A172 (cell line): Measurements from ENCODE around the gene DYRK4. TPM values are rescaled to one million over a fixed set of nuclear protein-coding genes. Genes with fewer than 3 reads are reported as not detected.
"Not testable (repeated sequence)": the region's sequence is repeated elsewhere in the genome, so short reads cannot be mapped to it uniquely, and the experiment has no call there.

Source experiments
- DNase-seq: peaks from one replicate; pipeline ENCODE4 v3.0.0-alpha.2; 2015; ENCODE audit warnings: low spot score
- total RNA-seq: library from RNA; depleted of rRNA; stranded (reverse); fragments of >200 nt; shearing (Covaris generic); gene quantifications from 2 replicates; pipeline ENCODE4 v1.2.3, GENCODE V29; 2014; rRNA removed

The DYRK4 gene, protein sequence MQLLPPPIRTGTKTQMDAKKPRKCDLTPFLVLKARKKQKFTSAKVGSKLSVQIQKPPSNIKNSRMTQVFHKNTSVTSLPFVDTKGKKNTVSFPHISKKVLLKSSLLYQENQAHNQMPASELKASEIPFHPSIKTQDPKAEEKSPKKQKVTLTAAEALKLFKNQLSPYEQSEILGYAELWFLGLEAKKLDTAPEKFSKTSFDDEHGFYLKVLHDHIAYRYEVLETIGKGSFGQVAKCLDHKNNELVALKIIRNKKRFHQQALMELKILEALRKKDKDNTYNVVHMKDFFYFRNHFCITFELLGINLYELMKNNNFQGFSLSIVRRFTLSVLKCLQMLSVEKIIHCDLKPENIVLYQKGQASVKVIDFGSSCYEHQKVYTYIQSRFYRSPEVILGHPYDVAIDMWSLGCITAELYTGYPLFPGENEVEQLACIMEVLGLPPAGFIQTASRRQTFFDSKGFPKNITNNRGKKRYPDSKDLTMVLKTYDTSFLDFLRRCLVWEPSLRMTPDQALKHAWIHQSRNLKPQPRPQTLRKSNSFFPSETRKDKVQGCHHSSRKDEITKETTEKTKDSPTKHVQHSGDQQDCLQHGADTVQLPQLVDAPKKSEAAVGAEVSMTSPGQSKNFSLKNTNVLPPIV
- total RNA-seq = 17.6 and 46.3 TPM in 2 replicates

DNA sequence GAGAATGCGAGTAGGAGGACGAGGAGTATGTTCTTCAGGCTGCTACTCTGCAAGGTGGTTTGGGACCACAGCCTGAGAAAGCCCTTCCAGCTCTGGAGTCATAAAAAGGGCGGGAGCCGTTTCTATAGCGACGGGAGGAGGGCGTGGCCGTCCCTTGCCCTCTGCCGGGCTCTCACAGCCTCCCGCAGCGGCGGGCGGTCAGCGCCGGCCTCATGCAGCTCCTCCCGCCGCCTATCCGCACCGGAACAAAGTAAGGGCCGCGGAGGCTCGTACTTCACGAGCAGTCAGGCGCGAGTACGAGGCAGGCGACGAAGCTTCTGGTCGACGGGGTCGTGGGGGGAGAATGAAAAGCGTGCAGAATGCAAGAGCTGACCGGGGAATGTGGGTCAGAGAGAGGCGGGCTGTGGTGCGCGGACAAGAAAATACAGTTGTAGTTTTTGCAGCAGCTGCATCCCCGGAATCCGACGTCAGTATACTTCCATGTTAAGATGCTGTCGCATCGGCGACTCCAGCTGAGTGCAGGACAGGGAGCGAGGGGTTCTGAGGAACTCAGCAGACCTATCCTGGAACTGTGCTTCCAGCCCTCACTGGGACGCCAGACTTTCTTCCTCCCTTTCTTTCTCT, at the start of gene DYRK4:
Gene DYRK4, plus strand, starts transcription at position 175 of the 624 bp plus-strand sequence. Its CDS starts 38 bp downstream, at position 213.
- no peak for DNase-seq

DNA sequence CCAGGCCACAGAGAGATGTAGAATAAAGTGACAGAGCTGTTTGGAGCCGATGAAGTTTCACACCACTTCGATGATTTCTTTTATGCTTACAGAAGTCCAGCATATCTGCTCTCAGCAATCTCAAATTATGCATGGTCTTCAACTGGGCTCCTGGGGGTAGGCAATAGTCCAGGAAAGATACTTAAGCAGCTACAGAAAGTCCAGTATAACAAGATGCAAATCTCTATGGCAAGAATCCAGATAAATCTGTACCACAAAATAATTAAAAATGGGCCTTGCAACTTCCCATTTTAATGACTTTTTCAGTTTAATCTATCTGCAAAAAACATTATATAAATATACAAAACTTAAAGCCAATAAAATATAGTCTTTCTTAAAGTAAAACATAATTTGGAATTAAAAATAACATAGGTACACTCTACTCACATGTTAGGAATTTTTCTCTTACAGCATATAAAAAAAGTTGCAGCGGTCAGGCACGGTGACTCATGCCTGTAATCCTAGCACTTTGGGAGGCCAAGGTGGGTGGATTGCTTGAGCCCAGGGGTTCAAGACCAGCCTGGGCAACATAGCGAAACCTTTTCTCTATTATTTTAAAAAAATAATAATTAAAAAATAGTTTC, 43.8 kb upstream of the DYRK4 start:
- peak; percentile 41 for DNase-seq

DNA sequence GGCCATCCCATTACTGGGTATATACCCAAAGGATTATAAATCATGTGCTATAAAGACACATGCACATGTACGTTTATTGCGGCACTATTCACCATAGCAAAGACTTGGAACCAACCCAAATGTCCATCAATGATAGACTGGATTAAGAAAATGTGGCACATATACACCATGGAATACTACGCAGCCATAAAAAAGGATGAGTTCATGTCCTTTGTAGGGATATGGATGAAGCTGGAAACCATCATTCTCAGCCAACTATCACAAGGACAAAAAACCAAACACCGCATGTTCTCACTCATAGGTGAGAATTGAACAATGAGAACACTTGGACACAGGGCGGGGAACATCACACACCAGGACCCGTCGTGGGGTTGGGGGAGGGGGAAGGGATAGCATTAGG, 38.6 kb upstream of the DYRK4 start:
- DNase-seq = not testable (repeated sequence)

DNA sequence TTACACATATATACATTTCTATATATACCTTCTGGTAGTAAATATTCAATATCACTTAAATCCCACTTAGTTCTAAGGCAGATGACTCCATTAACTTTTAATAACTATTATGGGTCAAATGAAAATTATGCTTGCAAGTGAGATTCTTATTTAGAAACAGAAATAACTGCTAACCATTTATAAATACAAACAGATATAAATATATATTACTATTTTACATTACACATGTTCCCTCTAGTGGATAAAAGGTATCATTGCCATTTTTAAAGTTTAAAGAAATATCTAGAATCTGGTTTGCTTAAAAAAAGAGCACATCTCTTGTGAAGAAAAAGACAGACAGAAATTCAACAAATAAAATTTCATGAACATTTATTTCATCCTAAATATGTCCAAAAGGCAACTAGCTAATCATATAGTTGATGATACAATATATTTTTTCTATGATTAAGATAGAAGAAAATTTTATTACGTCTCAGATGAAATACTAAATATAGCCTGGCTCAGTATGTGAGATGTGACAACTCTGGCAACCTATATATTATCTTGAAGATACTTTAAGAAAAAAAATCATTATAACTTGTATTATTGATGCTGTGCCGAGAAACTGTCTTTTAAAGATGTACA, 35.0 kb upstream of the DYRK4 start:
- no peak for DNase-seq

DNA sequence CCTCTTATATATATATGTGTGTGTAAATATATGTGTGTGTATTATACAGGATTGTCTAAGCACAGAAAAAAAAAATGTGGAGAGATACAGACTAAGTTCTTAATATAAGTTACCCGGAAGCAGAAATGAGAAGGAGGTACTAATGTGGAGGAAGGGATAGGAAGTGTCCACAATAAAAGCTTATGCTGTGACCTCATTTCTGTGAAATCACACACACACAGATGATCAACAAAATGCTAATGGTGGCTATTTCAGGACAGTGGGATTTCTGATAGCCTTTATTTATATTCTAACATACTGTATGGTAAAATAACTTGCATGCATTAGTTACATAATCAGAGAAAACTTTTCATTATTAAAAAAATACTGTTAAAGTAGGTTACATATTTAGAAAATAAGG, 31.8 kb upstream of the DYRK4 start:
- no peak for DNase-seq

DNA sequence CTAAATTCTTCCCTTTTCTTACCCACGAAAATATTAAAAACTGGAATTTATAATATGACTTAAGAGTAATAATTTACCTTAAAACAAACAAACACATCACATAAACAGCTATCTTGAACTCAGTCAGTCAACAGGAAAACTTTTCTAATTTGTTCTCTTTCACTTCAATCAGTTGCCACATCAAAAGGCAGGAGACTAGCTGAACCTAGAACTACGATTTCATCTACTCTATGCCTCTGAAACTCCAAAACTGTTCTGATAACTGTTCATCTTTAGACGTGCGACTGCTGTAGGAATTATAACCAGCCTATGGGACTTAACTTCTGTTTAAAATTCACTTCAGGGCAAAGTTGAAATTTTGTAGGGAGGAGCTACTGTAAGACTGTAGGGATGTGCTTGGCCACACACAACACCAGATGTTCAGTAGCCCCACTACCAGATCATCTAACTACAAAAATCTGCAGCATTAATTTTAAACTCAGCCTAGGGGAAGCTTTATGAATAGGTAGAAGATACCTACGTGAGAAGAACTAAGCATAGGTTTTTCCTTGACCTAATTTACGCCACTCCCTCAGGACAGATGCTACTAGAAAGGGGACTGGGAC, 30.9 kb upstream of the DYRK4 start:
- DNase-seq = no peak

DNA sequence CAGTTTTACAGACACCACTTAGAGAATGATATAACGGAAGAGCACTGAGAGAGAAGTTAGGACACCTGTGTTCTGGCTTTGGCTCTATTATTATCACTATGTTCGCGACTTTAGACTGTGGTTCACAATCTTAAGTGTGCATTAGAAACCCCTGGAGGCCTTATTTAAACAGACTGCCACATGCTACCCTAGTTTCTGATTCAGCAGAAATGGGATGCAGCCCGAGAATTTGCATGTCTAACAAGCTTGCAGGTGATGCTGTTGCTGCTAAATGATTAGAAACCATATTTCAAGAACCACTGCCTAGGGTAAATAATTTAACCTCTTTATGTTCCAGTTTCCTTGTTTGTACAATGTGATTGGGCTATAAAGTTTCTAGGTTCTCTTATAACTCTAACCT, 26.9 kb upstream of the DYRK4 start:
- no peak for DNase-seq

DNA sequence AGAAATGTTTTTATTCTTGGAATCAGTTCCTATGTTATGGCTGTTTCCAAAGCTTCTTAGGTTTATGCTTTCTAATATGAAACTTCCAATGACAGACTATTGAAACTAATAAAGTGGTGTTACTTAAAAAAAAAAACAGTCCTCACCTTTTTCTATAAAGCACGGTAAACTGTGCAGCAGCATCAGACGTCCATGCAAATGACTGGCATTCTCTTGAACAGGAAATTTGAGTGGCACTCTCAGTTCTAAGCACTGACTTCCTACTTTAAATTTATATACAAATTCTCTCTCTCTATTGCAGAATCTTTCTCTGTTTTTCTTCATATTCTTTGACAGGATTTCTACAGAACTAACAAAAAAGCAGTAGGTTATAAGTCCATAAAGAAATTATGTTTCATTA, 26.1 kb upstream of the DYRK4 start:
- no peak for DNase-seq

DNA sequence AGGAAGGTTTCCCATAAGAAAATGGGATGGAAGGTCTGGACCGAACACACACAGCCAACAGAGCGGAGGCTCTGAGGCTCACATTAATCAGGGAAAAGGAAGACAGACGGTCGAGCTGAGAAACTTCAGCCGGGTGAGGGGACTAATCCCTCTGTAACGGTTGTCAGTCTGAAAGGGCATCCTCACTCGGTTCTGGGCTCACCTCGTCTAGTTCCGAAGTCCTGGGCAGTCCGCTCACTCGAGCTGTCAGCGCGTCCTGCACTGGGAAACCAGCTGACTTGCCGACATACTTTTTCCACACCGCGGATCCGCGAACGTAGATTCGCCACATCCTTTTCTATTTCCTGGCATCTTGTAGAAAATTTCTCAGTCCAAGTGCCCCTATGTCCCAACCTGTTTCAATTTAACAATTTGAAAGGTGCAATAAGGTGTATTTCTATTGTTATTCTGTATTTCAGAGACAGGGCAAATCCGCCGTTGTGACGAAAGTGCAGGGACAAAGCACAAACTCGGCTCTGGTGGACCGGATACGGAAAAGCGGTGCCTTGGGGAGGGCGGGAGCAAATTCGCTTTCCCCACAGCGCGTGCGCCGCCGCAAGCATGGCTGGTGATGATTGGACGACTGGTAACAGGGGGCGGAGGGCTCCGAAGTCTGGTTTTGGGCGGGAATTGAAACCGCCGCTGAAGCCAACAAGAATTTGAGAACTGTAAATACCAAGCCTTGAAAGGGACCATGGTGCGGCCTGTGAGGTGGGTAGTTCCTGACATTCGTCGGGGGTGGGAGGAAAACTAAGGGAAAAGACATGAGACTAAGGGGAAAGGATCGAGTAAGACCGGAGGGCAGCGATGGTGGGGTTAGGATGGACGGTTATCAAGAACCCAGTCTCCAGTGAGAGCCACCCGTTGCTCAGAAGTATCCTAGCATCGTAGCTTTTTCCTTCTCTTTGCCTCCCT, 23.5 kb upstream of the DYRK4 start, which contains the start of gene RAD51AP1:
Gene RAD51AP1, plus strand, starts transcription at position 684 of the 954 bp plus-strand sequence. Its CDS starts 50 bp downstream, at position 734.
- DNase-seq = peak; percentile 87

DNA sequence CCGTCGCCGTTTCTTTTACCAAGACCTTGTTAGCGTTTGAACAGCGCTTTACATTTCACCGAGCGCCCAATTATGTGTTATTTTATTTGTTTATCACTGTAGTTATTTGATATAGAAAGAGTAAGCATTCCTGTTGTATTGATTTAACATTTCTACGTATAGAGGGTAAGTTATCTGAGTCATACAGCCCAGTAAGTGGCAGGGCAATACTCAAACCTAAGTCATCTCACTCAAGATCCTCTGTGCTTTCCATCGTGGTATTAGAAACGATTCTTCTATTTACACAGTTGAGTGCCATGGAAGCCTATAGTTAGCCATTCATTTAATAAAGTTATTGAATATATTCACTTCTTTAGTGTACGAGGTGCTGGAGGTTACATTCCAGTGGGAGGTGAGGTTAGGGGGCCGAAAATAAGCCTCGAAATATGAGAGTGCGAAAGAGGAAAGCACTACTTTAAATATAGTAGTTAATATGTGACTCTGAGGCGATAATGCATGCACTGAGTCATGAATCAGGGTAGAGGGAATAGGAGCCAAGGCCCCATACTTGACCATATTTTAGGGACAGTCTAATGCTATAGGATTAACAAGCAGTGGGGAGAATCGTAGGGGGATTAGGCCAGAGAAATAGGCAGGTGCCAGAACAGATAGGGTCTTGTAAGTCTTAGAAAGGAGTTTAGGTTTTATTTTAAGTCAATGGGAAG, 22.7 kb upstream of the DYRK4 start:
- no peak for DNase-seq

DNA sequence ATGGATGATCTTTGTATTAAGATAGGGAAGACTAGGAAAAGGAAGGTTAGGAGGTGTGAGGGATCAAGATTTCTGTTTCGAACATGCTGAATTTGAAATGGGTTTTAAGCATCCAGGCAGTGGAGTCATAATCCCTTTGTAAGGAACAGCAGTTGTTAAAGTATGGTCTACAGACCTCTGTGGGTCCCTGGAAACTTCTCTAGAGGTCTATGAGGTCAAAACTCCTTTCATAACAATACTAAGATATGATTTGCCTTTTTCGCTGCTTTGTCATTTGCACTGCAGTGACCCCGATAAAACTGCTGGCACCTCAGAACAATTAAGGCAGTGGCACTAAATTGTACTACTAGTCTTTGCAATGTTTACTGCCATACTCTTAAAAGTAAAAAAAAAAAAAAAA, 21.8 kb upstream of the DYRK4 start:
- no peak for DNase-seq

DNA sequence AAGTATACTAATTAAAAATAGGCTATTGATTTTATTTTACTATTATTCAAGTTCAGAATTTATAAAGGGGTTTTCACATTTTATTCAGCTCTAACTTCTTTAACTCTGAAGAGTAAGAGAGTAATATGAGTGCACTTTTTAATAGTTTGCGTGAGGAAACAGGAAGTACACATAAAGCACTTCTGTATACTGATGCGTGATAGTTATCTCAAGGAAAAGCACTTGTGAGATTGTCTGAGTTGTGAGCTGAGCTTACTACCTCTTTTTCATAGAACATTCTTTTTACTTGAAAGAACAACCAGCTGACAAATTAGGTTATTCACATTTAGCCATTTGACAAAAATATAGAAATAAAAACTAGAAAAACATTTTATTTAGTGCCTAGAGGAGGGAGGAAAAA, 21.4 kb upstream of the DYRK4 start:
- no peak for DNase-seq

DNA sequence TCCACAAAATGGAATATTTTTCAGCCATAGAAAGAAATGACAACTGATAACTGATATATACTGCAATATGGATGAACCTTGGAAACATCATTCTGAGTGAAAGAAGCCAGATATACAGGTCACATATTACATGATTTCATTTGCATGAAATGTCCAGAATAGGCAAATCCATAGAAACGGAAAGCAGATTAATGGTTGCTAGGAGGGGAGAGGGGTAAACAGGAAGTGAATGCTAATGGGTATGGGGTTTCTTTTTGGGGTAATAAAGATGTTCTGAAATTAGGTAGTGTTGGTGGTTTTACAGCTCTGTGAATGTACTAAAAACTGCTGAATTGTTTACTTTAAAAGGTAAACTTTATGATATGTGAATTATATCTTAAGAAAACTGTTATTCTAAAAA, 16.8 kb upstream of the DYRK4 start:
- DNase-seq = no peak

DNA sequence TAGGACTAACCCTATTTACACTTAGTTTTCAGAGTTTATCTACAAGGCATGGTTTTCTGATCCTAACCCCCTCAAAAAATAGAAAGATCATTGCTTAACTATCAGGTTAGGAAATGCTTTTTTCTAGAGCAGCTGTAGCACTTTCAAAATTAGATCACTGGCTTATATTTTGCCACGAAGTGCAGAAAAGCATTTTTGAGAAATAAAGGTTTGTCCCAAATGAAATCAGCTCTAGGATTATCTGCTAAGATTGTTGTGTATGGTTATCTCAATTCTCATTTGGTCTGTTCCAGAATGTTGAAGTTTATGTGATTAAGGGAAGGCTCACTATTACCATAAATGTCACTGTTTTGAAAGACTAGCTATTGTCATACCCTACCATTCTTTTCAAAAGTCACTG, 9.8 kb upstream of the DYRK4 start:
- DNase-seq = no peak

DNA sequence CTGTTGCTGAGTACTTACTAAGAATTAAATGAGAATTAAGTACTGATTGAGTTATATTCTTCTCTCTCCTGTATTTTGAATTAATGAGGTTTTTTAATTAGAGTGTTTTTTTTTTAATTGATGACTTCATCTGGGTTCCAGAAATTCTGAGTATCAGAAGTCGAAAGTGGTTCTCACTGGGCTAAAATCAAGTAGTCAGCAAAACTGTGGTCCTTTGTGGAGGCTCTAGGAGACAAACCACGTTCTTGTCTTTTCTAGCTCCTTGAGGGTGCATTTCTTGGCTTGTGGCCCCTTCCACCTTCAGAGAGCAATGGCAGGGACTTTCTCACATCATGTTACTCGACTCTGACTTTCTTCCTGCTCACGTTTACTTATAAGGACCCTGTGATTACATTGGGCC, 8.1 kb upstream of the DYRK4 start:
- no peak for DNase-seq

DNA sequence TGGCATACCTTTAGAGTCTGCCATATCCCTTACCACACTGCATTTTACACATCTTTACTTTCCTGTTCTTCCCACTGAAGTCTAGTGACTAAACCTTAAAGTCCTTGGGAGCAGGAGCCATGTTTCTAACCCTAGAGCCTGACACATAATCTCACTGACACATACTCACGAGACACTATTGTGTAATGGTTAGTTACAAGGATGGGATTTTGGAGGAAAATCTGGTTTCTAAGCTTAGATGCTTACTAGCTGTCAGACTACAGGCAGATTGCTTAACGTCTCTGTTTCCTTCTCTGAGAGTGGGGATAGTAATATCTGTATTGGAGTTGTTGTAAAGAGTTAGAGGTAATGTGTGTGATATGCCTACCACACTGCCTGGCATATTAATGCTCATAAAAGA, 6.2 kb upstream of the DYRK4 start:
- DNase-seq = no peak

DNA sequence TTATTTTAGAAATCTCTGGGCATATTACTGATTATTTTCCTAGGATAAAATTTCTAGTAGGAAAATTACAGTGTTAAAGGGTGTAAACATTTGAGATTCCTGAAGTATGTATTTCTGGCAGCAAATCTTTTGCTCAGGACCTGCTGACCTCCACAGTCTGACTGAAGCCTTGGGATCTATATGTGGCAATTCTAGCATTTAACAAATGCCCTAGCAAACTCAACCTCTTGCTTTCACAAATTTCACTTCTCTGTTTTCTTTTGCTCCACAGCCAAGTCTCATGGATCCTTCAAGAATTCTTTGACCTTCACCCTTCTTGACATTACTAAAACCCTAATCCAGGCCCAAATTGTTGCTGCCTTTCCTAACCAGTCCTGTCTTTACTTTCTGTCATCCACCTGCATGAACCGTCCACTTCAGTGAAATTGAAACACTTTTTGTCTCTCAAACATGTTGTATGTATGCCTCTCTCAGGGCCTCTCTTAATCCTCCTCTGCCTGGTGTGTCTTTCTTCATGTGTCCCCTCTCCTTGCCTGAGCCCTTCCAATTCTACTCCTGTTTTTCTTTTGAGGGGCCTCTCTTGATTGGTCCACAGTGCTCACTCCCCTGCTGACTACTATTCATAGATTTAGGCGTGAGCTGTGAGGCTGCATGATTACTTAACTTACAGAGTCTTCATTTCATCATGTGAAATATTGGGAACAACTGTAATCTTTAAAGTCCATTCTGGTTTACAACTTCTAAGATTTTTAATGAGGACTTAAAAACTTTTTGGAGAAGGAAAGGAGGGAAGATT, 5.1 kb upstream of the DYRK4 start:
- no peak for DNase-seq

DNA sequence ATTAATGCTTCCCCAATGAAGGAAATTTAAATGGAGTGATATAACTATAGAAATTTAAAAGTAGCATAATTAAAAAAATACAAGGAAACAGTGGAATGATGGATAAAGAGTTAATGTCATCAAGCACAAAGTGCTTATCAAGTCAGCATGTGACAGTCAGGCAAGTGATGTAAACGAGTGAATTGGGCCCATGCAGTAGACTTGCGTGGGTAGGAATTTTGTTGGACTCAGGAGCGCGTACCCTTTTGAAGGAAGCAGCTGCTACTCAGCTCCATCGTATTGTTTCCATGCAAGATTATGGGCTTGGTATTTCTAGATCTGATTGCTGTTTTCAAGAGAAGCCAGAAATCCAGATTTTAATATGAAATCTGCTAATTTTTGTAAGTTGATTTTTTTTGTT, 4.4 kb upstream of the DYRK4 start:
- DNase-seq = no peak

DNA sequence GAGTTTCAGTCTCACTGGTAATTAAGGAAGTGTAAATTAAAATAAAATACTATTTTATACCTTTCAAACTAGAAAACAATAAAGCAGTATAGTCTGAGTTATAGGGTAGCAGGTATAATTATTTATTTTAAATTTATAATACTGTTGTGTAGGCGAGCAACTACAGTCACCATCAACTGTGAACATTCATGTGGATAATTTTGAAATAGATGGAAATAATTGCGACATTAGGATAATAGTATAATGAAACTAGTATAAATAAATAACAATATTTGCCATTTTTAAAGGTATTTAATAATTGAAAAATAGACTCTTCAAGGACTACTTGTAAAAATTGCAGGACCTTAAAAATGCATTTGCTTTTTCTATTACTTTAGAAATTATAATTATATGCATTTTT, 3.8 kb upstream of the DYRK4 start:
- DNase-seq = no peak
